Measurements from ENCODE around the gene HLF. TPM values are rescaled to one million over a fixed set of nuclear protein-coding genes. Genes with fewer than 3 reads are reported as not detected.

Gene HLF
- total RNA-seq, 1 experiment from 2014 or later: 1.5 TPM

- intact Hi-C loops (cut with micrococcal nuclease): no loop called here
- Histone ChIP-seq H3K9me2 (ENCODE audit: insufficient read depth) (no peaks in the 10 kb centered on the region), H3K4me1 (ENCODE audit: control insufficient read depth in 1 of 2, insufficient read depth in 2 of 2, low read length in 2 of 2) (peaks cover 4 to 10% of the 10 kb centered on the region in 2 experiments; a peak in 3 of 4 replicates), H3K9ac (ENCODE audit: low read length) (no peak overlapping the region), H3K79me2 (ENCODE audit: insufficient read depth, low read length) (no peaks in the 10 kb centered on the region), H3K4me2 (ENCODE audit: low read length) (no peak overlapping the region), H3K36me3 (ENCODE audit: control insufficient read depth in 1 of 2, insufficient read depth in 2 of 2, low read length in 2 of 2) (no peaks in the 10 kb centered on the region), H3K9me3 (ENCODE audit: control insufficient read depth in 1 of 2, insufficient read depth in 1 of 2, low read depth in 1 of 2, low read length in 2 of 2) (no peaks in the 10 kb centered on the region), H2AFZ (ENCODE audit: low read depth, low read length, poor library complexity, severe bottlenecking) (no peak overlapping the region), H3K4me3 (replicated peaks in 1 of 2; ENCODE audit: low read depth in 1 of 2, low read length in 2 of 2) (no peak overlapping the region), H3K27me3 (ENCODE audit: insufficient read depth, low read length) (no peaks in the 10 kb centered on the region), H3K27ac (ENCODE audit: low read depth, low read length) (no peak overlapping the region), H4K20me1 (ENCODE audit: insufficient read depth) (no peaks in the 10 kb centered on the region)
- DNase-seq (ENCODE audit: low read depth, low spot score) (no peak), ATAC-seq (no peak)
- POLR2A ChIA-PET: no interaction called here
- TF ChIP-seq CEBPB (IDR thresholded peaks at IDR 0.05; ENCODE audit: low read depth): no peak
- no peak for TF ChIP-seq RAD21 (IDR thresholded peaks at IDR 0.05; ENCODE audit: low read depth)
- TF ChIP-seq CBX3 (IDR thresholded peaks at IDR 0.05; ENCODE audit: low read depth): no peak
- CTCF ChIA-PET: no interaction called here
- BruUV-seq (replicated peaks): no TSS peak
- RAD21 ChIA-PET (ENCODE audit: low non-redundant PET in 1 of 2, low total read pairs in 2 of 2, uncharacterized antibody in 2 of 2, unreplicated experiment in 2 of 2): no interaction called here
Observed at GRCh38 chr17:55261311-55261710, 3.4 kb upstream of the HLF start.

GRCh38 chr17:55263569-55264277, 1.0 kb upstream of the HLF start:
- Histone ChIP-seq H3K9ac (ENCODE audit: low read length) (no peak overlapping the region), H3K4me3 (replicated peaks in 1 of 2; ENCODE audit: low read depth in 1 of 2, low read length in 2 of 2) (no peak overlapping the region), H3K79me2 (ENCODE audit: insufficient read depth, low read length) (no peaks in the 10 kb centered on the region), H3K4me1 (ENCODE audit: control insufficient read depth in 1 of 2, insufficient read depth in 2 of 2, low read length in 2 of 2) (peaks cover 4 to 10% of the 10 kb centered on the region in 2 experiments; a peak in 3 of 4 replicates), H3K27me3 (ENCODE audit: insufficient read depth, low read length) (no peaks in the 10 kb centered on the region), H3K9me2 (ENCODE audit: insufficient read depth) (no peaks in the 10 kb centered on the region), H3K4me2 (ENCODE audit: low read length) (no peak overlapping the region), H4K20me1 (ENCODE audit: insufficient read depth) (no peaks in the 10 kb centered on the region), H3K36me3 (ENCODE audit: control insufficient read depth in 1 of 2, insufficient read depth in 2 of 2, low read length in 2 of 2) (no peaks in the 10 kb centered on the region), H3K27ac (ENCODE audit: low read depth, low read length) (no peak overlapping the region), H2AFZ (ENCODE audit: low read depth, low read length, poor library complexity, severe bottlenecking) (peak overlapping the region; percentile 77), H3K9me3 (ENCODE audit: control insufficient read depth in 1 of 2, insufficient read depth in 1 of 2, low read depth in 1 of 2, low read length in 2 of 2) (no peaks in the 10 kb centered on the region)
- POLR2A ChIA-PET: no interaction called here
- BruUV-seq (replicated peaks): no TSS peak
- CTCF ChIA-PET: no interaction called here
- intact Hi-C loops (cut with micrococcal nuclease): loop anchor here (1.0 kb wide), 1 partner anchor 25 kb away; no protein-coding TSS in a partner anchor
- RAD21 ChIA-PET (ENCODE audit: low non-redundant PET in 1 of 2, low total read pairs in 2 of 2, uncharacterized antibody in 2 of 2, unreplicated experiment in 2 of 2): no interaction called here
- DNase-seq (ENCODE audit: low read depth, low spot score) (no peak), ATAC-seq (no peak)
- TF ChIP-seq ZNF274 (IDR thresholded peaks at IDR 0.05; ENCODE audit: low read depth, low read length) (no peak), EZH2 (IDR thresholded peaks at IDR 0.05) (no peak), YY1 (IDR thresholded peaks at IDR 0.05; ENCODE audit: extremely low read depth, insufficient replicate concordance, low read depth, low read length) (no peak)

All from HCT116 (cell line).